ENCODE data around the gene RABL6.

GRCh38 chr9:136882109-136882946 lies 74.6 kb downstream of the RABL6 start:
- TF ChIP-seq CTCF (conservative IDR thresholded peaks at IDR 0.05 in 1 of 2, IDR thresholded peaks at IDR 0.05 in 1 of 2; ENCODE audit: low read depth in 1 of 2, low read length in 2 of 2) (no peak), EZH2 (IDR thresholded peaks at IDR 0.05; ENCODE audit: low read length, missing control alignments) (no peak)
